GM21528 (cell line): ENCODE results near the gene RABGGTA.
"Not testable (repeated sequence)": the region's sequence is repeated elsewhere in the genome, so short reads cannot be mapped to it uniquely, and the experiment has no call there.

ENCODE experiments used
- ATAC-seq: cut with Tn5 transposase; IDR thresholded peaks from one replicate; pipeline ENCODE4 v1.9.1; 2021; ENCODE audit warnings: mild to moderate bottlenecking, moderate library complexity; ENCODE audit not compliant: unreplicated experiment, low FRiP score

RABGGTA gene

DNA sequence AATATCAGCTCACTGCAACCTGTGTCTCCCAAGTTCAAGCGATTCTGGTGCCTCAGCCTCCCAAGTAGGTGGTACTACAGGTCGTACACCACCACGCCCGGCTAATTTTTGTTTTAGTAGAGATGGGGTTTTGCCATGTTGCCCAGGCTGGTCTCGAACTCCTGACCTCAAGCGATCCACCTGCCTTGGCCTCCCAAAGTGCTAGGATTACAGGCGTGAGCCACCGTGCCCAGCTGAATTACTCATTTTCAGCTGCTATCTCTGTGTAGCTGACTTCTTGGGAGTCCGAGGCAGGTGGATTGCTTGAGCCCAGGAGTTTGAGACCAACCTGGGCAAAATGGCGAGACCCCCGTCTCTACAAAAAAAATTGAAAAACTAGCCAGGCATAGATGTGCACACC is 26.0 kb downstream of the RABGGTA start:
- not testable (repeated sequence) for ATAC-seq

DNA sequence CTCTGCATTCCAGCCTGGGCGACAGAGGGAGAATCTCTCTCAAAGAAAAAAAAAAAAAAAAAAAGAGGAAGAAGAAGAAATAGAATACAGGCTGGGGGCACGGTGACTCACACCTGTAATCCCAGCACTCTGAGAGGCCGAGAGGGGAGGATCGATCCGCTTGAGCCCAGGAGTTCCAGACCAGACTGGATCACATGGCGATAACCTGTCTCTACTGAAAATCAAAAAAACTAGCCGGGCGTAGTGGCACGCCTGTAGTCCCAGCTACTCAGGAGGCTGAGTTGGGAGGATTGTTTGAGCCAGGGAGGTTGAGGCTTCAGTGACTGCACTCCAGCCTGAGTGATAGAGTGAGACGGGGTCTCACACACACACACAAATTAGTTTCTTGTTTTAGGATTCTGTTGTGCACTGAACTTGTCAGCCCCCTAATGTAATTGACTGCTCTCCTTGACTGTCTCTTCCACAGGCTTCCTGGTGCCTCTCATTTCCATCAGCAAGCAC is 28.0 kb downstream of the RABGGTA start:
- ATAC-seq, result peak; percentile 1

DNA sequence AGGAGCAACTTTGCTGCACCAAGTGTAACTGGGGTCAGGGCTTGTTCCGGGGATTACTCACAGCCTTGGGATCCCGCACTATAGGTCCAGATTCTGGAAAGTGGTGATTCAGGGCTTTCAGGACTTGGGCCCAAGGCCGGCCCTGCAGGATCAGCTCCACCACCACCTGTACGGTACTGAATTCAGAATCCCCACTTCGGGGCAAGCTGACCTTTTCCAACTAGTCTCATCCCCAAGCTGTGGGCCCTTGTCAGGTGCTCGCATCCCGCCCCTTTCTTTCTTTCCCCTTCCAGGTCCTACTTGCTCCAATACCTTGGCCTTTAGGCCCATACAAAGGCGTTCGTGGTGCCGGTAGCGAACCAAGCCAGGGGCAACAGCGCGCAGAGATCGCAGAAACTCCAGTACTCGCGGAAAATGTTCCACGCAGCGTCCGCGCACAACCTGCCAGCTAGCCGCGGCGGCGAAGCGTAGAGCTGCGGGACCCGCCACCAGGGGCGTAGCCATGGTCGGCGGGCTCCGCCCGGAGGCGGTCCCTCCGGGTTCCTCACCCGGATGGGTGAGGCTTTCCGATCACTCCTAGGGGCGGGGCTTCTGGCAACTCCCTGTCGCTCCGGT is 29.5 kb downstream of the RABGGTA start:
- ATAC-seq, result peak; percentile 84

GRCh38 chr14:24240110-24240918 is 31.1 kb downstream of the RABGGTA start:
- no peak for ATAC-seq

DNA sequence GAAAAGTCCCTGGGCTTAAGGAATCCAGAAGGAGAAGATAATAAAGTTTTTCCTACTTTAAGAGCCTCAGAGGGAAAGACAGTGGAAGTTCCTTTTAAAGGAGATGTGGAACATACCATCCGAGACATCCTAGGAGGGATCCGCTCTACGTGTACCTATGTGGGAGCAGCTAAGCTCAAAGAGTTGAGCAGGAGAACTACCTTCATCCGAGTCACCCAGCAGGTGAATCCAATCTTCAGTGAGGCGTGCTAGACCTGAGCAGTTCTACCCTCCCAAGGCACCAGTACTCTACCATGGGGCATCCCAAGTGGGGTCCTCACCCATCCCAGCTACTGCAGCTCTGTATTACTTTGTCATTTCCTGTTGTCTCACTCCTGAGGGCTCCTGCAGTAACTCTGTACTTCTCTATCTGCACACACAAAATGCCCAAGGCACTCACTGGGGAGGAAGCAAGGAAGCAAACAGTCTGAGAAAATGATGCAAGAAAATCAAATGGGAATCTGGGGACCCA is 32.8 kb downstream of the RABGGTA start:
- no peak for ATAC-seq

DNA sequence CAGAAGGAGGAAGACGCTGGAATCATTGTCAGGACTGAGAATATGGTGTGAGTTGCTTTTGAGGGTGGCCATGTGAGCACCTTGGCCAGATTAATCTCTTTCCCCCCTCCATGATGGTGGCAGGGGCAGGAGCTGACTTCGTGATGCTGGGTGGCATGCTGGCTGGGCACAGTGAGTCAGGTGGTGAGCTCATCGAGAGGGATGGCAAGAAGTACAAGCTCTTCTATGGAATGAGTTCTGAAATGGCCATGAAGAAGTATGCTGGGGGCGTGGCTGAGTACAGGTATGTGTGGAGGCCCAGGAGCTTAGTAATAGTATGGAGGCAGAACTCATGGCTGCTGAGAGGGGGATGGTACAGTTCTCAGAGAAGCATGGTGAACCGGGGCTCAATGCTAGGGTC is 33.3 kb downstream of the RABGGTA start:
- ATAC-seq, result no peak

DNA sequence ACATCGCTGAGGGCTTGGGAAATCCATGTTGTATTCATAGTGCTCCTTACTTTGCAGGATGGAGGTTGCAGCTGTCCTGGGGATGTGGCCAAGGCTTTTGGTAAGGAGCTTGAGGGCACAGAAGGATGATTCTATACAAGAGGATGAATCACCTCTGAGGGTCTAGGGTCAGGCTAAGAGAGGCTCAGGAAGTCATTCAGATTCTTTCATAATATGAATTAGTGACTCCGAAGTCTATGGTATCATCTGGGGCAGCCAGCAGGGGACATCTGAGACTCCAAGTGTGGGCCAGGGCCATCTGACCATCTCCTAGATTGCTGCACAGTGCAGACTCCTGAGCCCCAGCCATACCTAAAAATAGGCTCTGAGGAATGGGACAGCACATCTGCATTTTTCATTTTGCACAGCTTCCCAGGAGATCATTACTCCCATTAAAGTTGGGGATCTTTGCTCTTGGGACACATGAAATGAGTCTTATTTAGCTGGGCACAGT is 33.9 kb downstream of the RABGGTA start:
- ATAC-seq, result no peak

DNA sequence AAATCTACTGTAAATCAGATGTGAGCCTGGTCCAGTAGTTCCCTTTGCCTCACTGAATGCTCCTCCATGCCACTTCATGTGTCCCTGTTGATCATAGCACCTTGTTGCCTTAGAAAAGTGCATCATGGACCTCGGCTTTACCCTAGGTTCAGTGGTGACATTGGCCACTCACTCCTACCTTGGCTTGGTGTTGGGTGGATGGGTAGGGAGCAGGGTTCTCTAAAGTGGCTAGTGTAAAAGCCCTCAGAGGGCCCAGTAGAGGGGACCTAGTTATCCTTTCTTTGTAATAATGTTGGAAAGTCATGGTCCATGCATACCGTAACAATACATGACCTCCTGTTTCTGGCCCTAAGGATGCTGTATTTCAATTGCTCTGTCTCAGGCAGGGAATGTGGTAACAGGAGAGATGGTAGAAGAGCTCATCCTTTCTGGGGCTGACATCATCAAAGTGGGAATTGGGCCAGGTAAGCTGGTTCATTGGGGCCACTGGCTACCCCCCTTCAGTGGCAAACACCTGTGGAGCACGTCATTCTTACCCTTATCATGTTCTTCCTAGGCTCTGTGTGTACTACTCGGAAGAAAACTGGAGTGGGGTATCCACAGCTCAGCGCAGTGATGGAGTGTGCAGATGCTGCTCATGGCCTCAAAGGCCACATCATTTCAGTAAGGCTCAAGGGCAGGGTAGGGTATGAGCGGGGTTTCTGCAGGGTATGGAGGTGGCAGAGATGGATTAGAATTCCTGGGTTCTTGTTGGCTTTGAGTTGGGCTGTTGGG is 34.5 kb downstream of the RABGGTA start:
- no peak for ATAC-seq

- no peak for ATAC-seq
Observed at GRCh38 chr14:24235804-24236688, 35.4 kb downstream of the RABGGTA start.

DNA sequence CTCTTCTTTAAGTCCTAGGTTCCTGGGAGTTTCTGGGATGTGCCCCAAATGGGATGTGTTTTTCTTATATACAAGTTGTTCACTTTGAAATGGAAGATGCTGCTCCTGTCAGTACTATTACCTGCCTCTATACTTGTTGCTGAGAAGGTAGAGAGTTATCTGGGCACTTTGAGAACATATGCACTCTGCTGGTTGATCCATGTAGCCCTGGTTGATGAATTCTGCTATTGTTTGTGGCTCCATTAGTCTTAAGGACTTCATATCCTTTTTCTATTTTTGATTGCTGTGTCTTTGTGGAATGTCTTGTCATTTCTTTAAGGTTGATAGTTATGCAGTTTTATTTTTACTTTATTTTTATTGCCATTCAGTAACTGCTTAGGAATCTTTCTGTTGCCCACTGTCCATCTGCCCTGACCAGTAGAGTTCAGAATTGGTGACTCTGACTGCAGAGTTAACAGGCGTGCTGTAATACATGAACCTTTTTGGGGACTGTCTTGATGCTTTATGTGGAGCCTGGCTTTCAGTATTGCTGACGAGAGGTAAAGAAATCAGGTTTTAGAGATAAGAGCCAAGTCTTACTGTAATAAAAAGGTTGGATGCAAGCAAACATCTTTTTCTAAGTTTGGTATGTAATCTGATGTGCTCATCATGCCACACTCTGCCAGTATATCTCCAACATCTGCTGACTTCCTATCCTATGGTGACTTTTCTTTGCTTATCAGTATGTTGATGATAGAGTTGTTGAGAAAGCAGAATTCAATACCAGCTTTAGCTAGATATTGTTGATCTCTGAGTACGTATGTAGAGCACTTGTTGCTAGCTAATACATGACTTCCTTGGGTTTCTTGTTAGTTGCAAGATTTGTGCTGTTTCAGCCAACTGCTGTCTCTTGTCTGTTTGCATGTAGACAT is 37.0 kb downstream of the RABGGTA start:
- no peak for ATAC-seq

DNA sequence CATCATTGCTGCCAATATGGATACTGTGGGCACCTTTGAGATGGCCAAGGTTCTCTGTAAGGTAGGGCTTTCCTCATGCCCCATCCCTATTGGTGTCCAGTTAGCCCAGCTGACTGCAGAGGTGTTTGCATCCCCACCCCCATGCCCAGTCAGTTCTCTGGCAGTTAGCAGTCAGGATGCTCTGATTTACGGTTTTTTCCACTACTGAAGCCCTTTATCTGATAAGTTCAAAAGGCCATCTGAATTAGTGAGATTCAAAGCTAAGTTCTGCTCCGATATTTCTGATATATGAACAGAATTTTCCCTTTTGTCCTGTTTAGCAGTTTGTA is 37.9 kb downstream of the RABGGTA start:
- ATAC-seq, result no peak

DNA sequence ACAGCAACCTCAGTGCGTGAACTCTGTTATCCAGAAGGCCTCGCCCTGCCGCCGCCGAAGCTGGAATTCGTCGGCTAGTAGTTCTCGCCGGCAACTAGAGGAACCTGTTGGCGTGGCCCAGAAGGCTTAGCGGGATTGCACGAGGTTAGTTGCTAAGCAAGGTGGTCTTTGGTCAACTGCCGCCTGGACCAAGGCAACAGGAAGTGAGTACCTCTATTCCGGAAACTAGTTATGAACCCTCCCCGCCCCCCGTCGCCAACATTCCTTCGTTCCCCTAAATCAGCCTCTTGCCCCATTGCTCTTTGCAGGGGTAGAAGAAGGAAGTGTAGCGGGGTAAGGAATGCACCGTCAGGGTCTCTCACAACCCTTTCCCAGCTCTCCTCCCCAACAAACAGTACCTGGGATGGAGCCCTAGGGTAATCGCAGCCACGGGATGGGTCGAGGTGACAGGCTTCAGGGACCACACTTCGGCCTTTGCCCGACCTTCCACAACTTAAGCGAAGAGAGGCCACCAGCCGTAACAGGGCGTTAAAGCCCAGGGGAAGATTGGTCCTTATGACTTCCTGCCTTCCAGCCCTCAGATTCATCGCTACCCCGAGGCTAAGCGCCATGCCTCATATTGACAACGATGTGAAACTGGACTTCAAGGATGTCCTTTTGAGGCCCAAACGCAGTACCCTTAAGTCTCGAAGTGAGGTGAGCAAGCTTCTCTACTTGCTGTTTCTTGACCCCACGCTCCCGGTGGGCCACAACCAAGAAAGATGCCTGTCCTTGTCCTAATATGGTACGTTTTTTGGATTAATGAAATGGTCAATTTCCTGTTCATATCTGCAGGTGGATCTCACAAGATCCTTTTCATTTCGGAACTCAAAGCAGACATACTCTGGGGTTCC is 38.5 kb downstream of the RABGGTA start, which contains the start of gene GMPR2:
Gene GMPR2, plus strand, starts transcription at position 285 of the 893 bp plus-strand sequence. Its CDS starts 325 bp downstream, at position 610.
- peak; percentile 54 for ATAC-seq

- peak; percentile 68 for ATAC-seq
Observed at GRCh38 chr14:24232121-24232644, 39.2 kb downstream of the RABGGTA start, which contains the start of gene NEDD8. Gene NEDD8, minus strand, starts transcription at chr14:24232367. Its CDS starts 100 bp downstream, at chr14:24232267.

GRCh38 chr14:24231263-24232120 is 39.9 kb downstream of the RABGGTA start:
- ATAC-seq, result peak; percentile 5

GRCh38 chr14:24228902-24229301 is 42.5 kb downstream of the RABGGTA start:
- ATAC-seq, result no peak

GRCh38 chr14:24226473-24226872 is 44.9 kb downstream of the RABGGTA start:
- no peak for ATAC-seq
